ENCODE measurements around the gene HOXD8. TPM values are rescaled to one million over a fixed set of nuclear protein-coding genes. Genes with fewer than 3 reads are reported as not detected.

The HOXD8 gene
- total and polyA plus RNA-seq, 2 donors (not counting 1 experiment from before 2014, with no cell fraction given): not detected

GRCh38 chr2:176111309-176111663, 18.2 kb upstream of the HOXD8 start:
- Histone ChIP-seq H3K27ac (ENCODE audit: insufficient read depth, low read length) (no peak overlapping the region), H3K4me1 (ENCODE audit: control insufficient read depth, extremely low read depth, insufficient read depth, low read length) (no peaks in the 10 kb centered on the region), H4K20me1 (ENCODE audit: control insufficient read depth, extremely low read depth, insufficient read depth, low read length) (no peaks in the 10 kb centered on the region), H3K27me3 (ENCODE audit: control insufficient read depth, insufficient read depth, low read length) (peaks cover 74% of the 10 kb centered on the region), H3K36me3 (ENCODE audit: control insufficient read depth, insufficient read depth, low read length) (no peaks in the 10 kb centered on the region), H3K4me3 (replicated peaks in 1 of 4; ENCODE audit: control extremely low read depth in 1 of 4, insufficient read depth in 1 of 4, low read depth in 3 of 4, low read length in 4 of 4) (no peak overlapping the region), H3K9me3 (ENCODE audit: control insufficient read depth, insufficient read depth, low read depth, low read length) (no peaks in the 10 kb centered on the region), H2AFZ (ENCODE audit: low read length) (no peak overlapping the region), H3K4me2 (ENCODE audit: extremely low read depth, insufficient read depth, low read length) (no peak overlapping the region), H3K79me2 (ENCODE audit: control insufficient read depth, insufficient read depth, low read length) (no peaks in the 10 kb centered on the region), H3K9ac (ENCODE audit: insufficient read depth, low read length) (no peak overlapping the region)
- DNase-seq (ENCODE audit: low read depth in 2 of 2): peak; percentile 38 to 39
- TF ChIP-seq, protein P1, sequence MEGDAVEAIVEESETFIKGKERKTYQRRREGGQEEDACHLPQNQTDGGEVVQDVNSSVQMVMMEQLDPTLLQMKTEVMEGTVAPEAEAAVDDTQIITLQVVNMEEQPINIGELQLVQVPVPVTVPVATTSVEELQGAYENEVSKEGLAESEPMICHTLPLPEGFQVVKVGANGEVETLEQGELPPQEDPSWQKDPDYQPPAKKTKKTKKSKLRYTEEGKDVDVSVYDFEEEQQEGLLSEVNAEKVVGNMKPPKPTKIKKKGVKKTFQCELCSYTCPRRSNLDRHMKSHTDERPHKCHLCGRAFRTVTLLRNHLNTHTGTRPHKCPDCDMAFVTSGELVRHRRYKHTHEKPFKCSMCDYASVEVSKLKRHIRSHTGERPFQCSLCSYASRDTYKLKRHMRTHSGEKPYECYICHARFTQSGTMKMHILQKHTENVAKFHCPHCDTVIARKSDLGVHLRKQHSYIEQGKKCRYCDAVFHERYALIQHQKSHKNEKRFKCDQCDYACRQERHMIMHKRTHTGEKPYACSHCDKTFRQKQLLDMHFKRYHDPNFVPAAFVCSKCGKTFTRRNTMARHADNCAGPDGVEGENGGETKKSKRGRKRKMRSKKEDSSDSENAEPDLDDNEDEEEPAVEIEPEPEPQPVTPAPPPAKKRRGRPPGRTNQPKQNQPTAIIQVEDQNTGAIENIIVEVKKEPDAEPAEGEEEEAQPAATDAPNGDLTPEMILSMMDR (conservative IDR thresholded peaks at IDR 0.05 in 1 of 2, IDR thresholded peaks at IDR 0.05 in 1 of 2; ENCODE audit: low read depth in 1 of 2, low read length in 2 of 2): peak; percentile 49 to 62
- no peak for TF ChIP-seq EZH2 (IDR thresholded peaks at IDR 0.05; ENCODE audit: low read length, missing control alignments)

- no peaks in the 10 kb centered on the region for H3K9me3 ChIP-seq (ENCODE audit: control insufficient read depth, insufficient read depth, low read depth, low read length)
- no peak overlapping the region for H3K9ac ChIP-seq (ENCODE audit: insufficient read depth, low read length)
- no peaks in the 10 kb centered on the region for H4K20me1 ChIP-seq (ENCODE audit: control insufficient read depth, extremely low read depth, insufficient read depth, low read length)
- H3K4me1 ChIP-seq (ENCODE audit: control insufficient read depth, extremely low read depth, insufficient read depth, low read length): no peaks in the 10 kb centered on the region
- TF ChIP-seq, protein P1 (conservative IDR thresholded peaks at IDR 0.05 in 1 of 2, IDR thresholded peaks at IDR 0.05 in 1 of 2; ENCODE audit: low read depth in 1 of 2, low read length in 2 of 2): no peak
- TF ChIP-seq EZH2 (IDR thresholded peaks at IDR 0.05; ENCODE audit: low read length, missing control alignments): no peak
- no peak overlapping the region for H3K4me2 ChIP-seq (ENCODE audit: extremely low read depth, insufficient read depth, low read length)
- H3K36me3 ChIP-seq (ENCODE audit: control insufficient read depth, insufficient read depth, low read length): no peaks in the 10 kb centered on the region
- no peak overlapping the region for H3K27ac ChIP-seq (ENCODE audit: insufficient read depth, low read length)
- no peak overlapping the region for H2AFZ ChIP-seq (ENCODE audit: low read length)
- H3K27me3 ChIP-seq (ENCODE audit: control insufficient read depth, insufficient read depth, low read length): peaks cover 80% of the 10 kb centered on the region
- no peak for DNase-seq (ENCODE audit: low read depth in 2 of 2)
- H3K79me2 ChIP-seq (ENCODE audit: control insufficient read depth, insufficient read depth, low read length): no peaks in the 10 kb centered on the region
- no peak overlapping the region for H3K4me3 ChIP-seq (replicated peaks in 1 of 4; ENCODE audit: control extremely low read depth in 1 of 4, insufficient read depth in 1 of 4, low read depth in 3 of 4, low read length in 4 of 4)
Observed at GRCh38 chr2:176111846-176112374, 17.6 kb upstream of the HOXD8 start.

GRCh38 chr2:176112375-176113302, 16.9 kb upstream of the HOXD8 start:
- no peaks in the 10 kb centered on the region for H3K4me1 ChIP-seq (ENCODE audit: control insufficient read depth, extremely low read depth, insufficient read depth, low read length)
- no peaks in the 10 kb centered on the region for H4K20me1 ChIP-seq (ENCODE audit: control insufficient read depth, extremely low read depth, insufficient read depth, low read length)
- H3K27me3 ChIP-seq (ENCODE audit: control insufficient read depth, insufficient read depth, low read length): peaks cover 83% of the 10 kb centered on the region
- no peak overlapping the region for H3K9ac ChIP-seq (ENCODE audit: insufficient read depth, low read length)
- no peak overlapping the region for H3K4me3 ChIP-seq (replicated peaks in 1 of 4; ENCODE audit: control extremely low read depth in 1 of 4, insufficient read depth in 1 of 4, low read depth in 3 of 4, low read length in 4 of 4)
- H3K79me2 ChIP-seq (ENCODE audit: control insufficient read depth, insufficient read depth, low read length): no peaks in the 10 kb centered on the region
- no peak overlapping the region for H3K4me2 ChIP-seq (ENCODE audit: extremely low read depth, insufficient read depth, low read length)
- no peak overlapping the region for H2AFZ ChIP-seq (ENCODE audit: low read length)
- no peaks in the 10 kb centered on the region for H3K9me3 ChIP-seq (ENCODE audit: control insufficient read depth, insufficient read depth, low read depth, low read length)
- DNase-seq (ENCODE audit: low read depth in 2 of 2): no peak
- no peak overlapping the region for H3K27ac ChIP-seq (ENCODE audit: insufficient read depth, low read length)
- no peaks in the 10 kb centered on the region for H3K36me3 ChIP-seq (ENCODE audit: control insufficient read depth, insufficient read depth, low read length)
- TF ChIP-seq EZH2 (IDR thresholded peaks at IDR 0.05; ENCODE audit: low read length, missing control alignments): peak; percentile 71
- TF ChIP-seq, protein P1 (conservative IDR thresholded peaks at IDR 0.05 in 1 of 2, IDR thresholded peaks at IDR 0.05 in 1 of 2; ENCODE audit: low read depth in 1 of 2, low read length in 2 of 2): no peak
